Esophagus mucosa (tissue), 1 donor: ENCODE results near the gene TRIM72. TPM values are rescaled to one million over a fixed set of nuclear protein-coding genes. Genes with fewer than 3 reads are reported as not detected.
"Not testable (repeated sequence)": the region's sequence is repeated elsewhere in the genome, so short reads cannot be mapped to it uniquely, and the experiment has no call there.

Experiments
- ATAC-seq: fragments of 200-7000 bp; cut with Tn5 transposase; one replicate; pipeline ENCODE4 v1.9.1; 2020
- total RNA-seq: library from RNA; stranded (reverse); gene quantifications from one replicate; pipeline ENCODE4 v1.2.4, GENCODE V29; 2023
- donor health status: DM: yes; HTN: yes; CAD: no.

TRIM72 gene
- total RNA-seq, 1 donor from 2014 or later: 0.04 TPM

DNA sequence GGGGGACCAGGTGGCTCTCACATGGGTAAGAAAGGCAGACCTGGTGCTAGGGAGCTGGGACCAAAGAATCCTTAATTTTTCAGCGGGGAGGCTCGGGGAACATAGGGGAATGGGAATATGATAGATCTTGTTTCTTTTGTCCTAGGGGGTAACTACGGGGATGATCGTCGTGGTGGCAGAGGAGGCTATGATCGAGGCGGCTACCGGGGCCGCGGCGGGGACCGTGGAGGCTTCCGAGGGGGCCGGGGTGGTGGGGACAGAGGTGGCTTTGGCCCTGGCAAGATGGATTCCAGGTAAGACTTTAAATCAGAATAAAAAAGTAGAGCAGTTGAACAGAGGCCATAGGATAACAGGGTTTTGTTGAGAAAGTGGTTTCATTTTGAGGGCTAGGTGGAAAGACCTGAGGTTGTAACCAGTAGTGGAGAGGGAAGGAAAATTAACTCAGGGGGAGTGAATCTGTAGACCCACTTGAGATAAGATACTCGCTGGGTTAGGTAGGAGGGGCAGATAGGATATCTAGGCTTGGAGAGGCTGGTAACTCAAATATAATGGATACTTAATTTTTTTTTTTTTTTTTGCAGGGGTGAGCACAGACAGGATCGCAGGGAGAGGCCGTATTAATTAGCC lies 23.0 kb upstream of the TRIM72 start:
- no peak for ATAC-seq

- no peak for ATAC-seq
Observed at GRCh38 chr16:31191697-31192428, 22.1 kb upstream of the TRIM72 start.

DNA sequence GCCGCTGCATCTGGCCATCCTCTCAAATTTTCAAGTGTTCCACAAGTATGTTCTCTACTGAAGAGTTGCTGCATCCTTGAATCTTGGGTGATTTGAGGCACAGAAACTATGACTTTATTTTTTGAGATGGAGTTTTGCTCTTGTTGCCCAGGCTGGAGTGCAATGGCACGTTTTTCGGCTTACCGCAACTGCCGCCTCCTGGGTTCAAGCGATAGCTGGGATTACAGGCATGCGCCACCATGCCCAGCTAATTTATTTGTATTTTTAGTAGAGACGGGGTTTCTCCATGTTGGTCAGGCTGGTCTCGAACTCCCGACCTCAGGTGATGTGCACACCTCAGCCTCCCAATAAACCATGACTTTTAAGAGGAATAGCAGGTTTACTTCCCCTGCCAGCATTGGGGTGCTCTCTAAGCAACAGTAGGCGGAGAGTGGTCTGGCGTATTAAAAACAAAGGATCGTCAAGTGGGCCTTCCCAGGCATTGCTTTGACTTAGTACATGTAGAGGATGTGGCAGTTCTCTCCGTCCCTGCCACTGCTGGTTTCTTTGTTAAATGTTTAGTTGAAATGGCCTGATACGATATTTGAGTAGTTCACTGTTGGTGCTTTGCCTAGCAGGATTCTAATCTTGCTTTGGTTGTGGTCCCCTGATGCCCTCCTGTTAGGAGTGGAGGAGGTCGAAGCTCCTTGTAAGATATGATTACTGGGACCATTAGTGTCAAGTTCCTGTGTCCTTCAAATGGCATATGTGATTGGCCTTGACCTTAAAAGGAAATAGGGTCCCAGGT lies 20.9 kb upstream of the TRIM72 start:
- ATAC-seq: no peak

DNA sequence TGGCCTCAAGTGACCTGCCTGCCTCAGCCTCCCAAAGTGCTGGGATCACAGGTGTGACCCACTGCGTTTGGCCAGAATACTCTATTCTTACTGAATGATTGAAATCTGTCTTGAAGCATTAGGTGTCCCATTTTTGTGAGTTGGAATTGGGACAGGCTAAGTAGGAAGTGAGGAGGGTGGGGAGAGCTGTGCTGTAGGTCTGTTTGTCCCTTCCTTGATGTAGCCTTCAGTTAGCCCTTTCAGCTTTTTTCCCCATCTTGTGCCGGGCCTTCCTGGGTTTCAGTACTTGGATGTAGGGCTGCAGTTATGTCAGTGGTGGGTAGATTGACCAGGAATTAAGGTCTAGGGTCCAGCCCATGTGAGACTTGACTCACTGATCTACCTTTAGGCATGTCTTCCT lies 20.0 kb upstream of the TRIM72 start:
- no peak for ATAC-seq

- ATAC-seq: no peak
Observed at GRCh38 chr16:31194898-31195297, 19.0 kb upstream of the TRIM72 start.

- not testable (repeated sequence) for ATAC-seq
Observed at GRCh38 chr16:31195861-31196260, 18.1 kb upstream of the TRIM72 start.

DNA sequence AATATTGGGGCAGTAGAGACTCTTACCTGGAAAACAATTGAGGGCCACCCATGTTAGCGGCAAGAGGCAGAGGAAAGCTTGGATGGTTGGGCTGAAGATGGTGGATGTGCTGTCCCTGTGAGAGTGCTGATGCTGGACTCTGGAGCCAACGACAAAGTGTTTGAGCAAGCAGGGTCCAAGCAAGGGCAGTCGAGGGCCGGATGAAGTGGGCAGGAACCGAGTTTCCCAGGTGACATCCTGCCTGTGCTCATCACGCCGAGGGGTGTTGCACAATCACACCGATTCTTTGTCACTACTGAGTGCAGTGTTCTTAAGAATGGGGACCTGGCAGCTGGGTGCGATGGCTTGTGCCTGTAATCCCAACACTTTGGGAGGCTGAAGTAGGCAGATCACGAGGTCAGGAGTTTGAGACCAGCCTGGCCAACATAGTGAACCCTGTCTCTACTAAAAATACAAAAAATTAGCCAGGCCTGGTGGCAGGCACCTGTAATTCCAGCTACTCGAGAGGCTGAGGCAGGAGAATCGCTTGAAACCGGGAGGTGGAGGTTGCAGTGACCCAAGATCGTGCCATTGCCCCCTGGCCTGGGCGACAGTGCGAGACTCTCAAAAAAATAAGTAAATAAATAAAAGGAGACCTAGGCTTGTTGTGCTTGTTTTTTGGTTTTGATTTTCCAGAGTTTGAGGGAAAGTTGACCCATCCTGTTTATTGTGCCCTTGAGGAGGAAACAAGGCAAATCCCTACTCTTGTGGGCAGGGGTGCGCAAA lies 17.4 kb upstream of the TRIM72 start:
- ATAC-seq: no peak

GRCh38 chr16:31198207-31198882 lies 15.6 kb upstream of the TRIM72 start:
- ATAC-seq: no peak

DNA sequence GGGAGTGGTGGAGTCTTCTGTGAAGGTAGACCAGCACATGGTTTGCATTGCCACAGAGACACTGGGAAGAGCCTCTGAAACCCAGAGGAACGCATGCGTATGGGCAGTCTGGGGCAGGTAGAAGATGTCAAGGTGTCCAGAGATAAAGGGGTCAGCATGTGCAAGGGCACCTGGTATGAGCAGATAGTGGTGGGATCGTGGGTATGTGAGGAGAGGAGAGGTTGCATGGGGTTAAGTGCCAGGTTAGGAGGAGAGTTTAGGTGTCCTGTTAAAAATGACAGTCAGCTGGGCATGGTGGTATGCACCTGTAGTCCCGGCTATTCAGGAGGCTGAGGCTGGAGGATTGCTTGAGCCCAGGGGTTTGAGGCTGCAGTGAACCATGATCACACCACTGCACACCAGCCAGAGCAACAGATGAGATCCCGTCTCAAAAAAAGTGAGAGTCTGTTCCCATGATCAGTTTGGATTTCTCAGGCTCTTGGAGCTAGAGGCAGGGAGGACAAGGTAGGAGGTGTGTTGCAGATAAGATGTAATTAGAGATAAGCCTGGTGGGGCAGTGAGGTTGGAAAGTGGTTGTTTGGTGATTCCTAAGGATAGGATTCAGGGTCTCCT lies 14.4 kb upstream of the TRIM72 start:
- no peak for ATAC-seq

DNA sequence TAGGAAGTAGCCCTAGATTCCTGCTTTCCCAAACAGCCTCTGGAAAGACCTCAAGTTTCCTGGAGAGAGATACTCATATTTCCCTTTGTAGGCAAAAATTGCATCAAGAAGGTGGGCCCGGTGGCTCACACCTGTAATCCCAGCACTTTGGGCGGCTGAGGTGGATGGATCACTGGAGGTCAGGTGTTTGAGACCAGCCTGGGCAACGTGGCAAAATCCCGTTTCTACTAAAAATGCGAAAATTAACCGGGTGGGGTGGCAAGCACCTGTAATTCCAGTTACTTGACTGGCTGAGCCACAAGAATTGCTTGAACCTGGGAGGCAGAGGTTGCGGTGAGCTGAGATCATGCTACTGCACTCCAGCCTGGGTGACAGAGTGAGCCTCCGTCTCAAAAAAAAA lies 13.8 kb upstream of the TRIM72 start:
- ATAC-seq: not testable (repeated sequence)

- peak; percentile 2 for ATAC-seq
Observed at GRCh38 chr16:31200821-31201568, 12.9 kb upstream of the TRIM72 start.

DNA sequence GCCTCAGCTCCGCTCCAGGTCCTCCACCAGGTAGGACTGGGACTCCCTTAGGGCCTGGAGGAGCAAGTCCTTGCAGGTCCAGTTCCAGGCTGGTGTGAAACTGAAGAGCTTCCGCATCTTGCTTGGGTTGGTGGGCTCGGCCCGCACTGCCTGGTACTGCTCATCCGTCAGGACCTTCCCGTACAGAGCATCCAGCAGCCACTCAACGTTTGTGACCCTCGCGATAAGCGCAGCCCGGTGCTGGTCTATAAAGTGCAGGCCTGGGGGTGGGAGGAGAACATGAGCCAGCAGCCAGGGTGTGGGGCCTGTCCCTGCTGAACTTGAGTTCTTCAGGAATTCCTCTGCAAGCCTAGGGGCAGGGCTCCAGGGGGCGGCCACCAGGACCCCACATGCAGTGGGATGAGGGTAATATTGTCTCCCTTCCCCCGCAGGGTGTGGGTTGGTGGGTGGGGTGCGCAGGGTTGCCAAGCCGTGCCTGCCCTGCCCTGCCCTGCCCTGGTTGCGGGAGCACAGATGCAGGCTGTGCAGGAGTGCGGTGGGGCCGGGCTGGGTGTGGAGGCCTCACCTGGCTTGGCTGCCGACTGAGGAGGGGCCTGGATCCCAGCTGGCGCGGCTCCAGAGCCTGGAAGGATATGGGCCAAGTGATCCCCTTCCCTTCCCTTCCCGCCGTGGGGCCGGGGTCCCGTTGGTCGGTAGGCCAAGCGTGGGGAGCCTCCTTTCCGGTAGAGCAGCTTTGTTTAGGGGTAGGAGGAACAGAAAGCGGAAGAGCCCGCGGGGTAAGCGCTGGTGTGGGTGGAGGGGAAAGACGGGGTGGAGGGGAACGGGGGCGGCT lies 12.1 kb upstream of the TRIM72 start:
- peak; percentile 84 for ATAC-seq

- peak; percentile 51 for ATAC-seq
Observed at GRCh38 chr16:31202414-31203375, 11.2 kb upstream of the TRIM72 start, which contains the start of gene PYCARD. TSS of gene PYCARD (minus strand) at chr16:31202760. CDS start at chr16:31202690, 70 bp downstream.

GRCh38 chr16:31204871-31205666 lies 8.8 kb upstream of the TRIM72 start:
- no peak for ATAC-seq

GRCh38 chr16:31206776-31207175 lies 7.1 kb upstream of the TRIM72 start:
- ATAC-seq: no peak

DNA sequence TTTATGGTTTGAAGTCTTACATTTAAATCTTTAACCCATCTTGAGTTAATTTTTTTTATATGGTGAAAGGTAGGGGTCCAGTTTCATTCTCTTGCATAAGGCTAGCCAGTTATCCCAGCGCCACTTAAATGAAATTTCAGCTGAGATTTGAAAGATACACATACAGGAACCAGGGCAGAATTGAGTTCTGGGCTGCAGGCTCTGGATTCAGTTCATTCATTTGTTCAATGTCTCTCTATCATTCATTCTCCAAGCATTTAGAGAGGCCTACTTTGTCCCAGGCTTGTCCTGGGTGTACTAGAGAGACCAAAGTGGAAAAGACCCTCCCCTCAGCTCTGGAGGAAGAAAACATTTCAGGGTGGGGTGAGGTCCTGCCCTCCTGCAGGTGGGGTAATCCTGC lies 577 bp upstream of the TRIM72 start:
- no peak for ATAC-seq

DNA sequence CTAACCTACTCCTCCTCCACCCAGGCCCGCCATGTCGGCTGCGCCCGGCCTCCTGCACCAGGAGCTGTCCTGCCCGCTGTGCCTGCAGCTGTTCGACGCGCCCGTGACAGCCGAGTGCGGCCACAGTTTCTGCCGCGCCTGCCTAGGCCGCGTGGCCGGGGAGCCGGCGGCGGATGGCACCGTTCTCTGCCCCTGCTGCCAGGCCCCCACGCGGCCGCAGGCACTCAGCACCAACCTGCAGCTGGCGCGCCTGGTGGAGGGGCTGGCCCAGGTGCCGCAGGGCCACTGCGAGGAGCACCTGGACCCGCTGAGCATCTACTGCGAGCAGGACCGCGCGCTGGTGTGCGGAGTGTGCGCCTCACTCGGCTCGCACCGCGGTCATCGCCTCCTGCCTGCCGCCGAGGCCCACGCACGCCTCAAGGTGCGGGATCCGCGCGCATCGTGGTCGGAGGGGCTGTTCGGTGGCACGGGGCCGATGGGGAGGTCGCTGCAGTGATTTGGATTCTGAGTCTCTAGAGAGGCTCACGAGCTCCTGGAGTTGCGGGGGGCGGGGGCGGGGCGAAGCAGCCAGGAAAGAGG lies 878 bp downstream of the TRIM72 start:
- ATAC-seq: no peak
